Heart right ventricle (tissue), 16 donors: ENCODE data around the gene MRFAP1. TPM values are rescaled to one million over a fixed set of nuclear protein-coding genes. Genes with fewer than 3 reads are reported as not detected.

Experiments used
- ATAC-seq, 8 donors: fragments of 200-7000 bp; cut with Tn5 transposase; one replicate each; pipeline ENCODE4 v1.9.1; 2020; ENCODE audit warnings: mild to moderate bottlenecking in 8 of 8, moderate library complexity in 8 of 8, moderate number of reproducible peaks in 1 of 8
- DNase-seq, 2 donors: peaks; one replicate each; pipeline ENCODE4 v3.0.0-alpha.2; 2020
- H3K27ac ChIP-seq, 10 donors: fragments of 200-600 bp; sonication (generic) in 2 of 10; one replicate each; pipeline versions ENCODE4 v1.5.0 to v1.8.0; 2020 to 2022; ENCODE audit warnings: mild to moderate bottlenecking in 3 of 10
- H3K27me3 ChIP-seq, 7 donors: fragments of 200-600 bp; one replicate each; pipeline ENCODE4 v1.8.0; 2021 to 2022; ENCODE audit warnings: mild to moderate bottlenecking in 2 of 7
- H3K36me3 ChIP-seq, 9 donors: fragments of 200-600 bp; sonication (generic) in 1 of 9; one replicate each; pipeline versions ENCODE4 v1.5.0 to v1.8.0; 2020 to 2022; ENCODE audit warnings: mild to moderate bottlenecking in 2 of 9
- H3K4me1 ChIP-seq, 9 donors: fragments of 200-600 bp; sonication (generic) in 1 of 9; one replicate each; pipeline versions ENCODE4 v1.5.0 to v1.8.0; 2020 to 2022; ENCODE audit warnings: mild to moderate bottlenecking in 4 of 9
- H3K4me3 ChIP-seq, 10 donors: fragments of 200-600 bp; sonication (generic) in 2 of 10; one replicate each; pipeline versions ENCODE4 v1.5.0 to v1.8.0; 2020 to 2022; ENCODE audit warnings: mild to moderate bottlenecking in 7 of 10, moderate library complexity in 2 of 10
- H3K9me3 ChIP-seq, 11 donors: fragments of 200-600 bp in 10 of 11; sonication (generic) in 2 of 11; one replicate each; pipeline versions ENCODE4 v1.5.0 to v1.8.0; 2013 to 2022; ENCODE audit warnings: mild to moderate bottlenecking in 2 of 11, control low read depth in 1 of 11, moderate library complexity in 1 of 11
- WGBS, 2 donors: extraction: QIAGEN DNeasy Blood & Tissue Kit; methylation state at CpG; one replicate each; pipeline ENCODE4 v1.1.7; 2013; ENCODE audit warnings: inconsistent platforms in 1 of 2; 5-methylcytosine and 5-hydroxymethylcytosine counted together
- intact Hi-C, 10 donors: fragments of 100-400 bp; cut with DNase I; formaldehyde crosslinking; loops; one replicate each; pipeline versions ENCODE4 v1.11.1 to v1.14.2; 2022
- polyA plus RNA-seq, 2 donors: library from polyadenylated mRNA; stranded (reverse); fragments of 200-250 nt; gene quantifications; one replicate each; pipeline ENCODE4 v1.2.3, GENCODE V29; 2013
- total RNA-seq, 10 donors: library from RNA; stranded (reverse); fragmentation: NEBNext Ultra II Directional in 3 of 10; extraction: Animal tissue kit (Norgen Biotek cat#: 25700) in 3 of 10; gene quantifications; one replicate each; pipeline versions ENCODE4 v1.2.1 to v1.2.4, GENCODE V29; 2021 to 2023
- TF ChIP-seq, protein P1 (sequence below), 9 donors: fragments of 200-600 bp; sonication (generic) in 2 of 9; IDR thresholded peaks; one replicate each; pipeline versions ENCODE4 v1.5.0 to v1.8.0; 2021 to 2022; ENCODE audit warnings: antibody characterized with exemption in 9 of 9, mild to moderate bottlenecking in 5 of 9, moderate library complexity in 1 of 9
- donor health status: Arrhythmogenic right ventricular cardiomyopathy.
- donor health status: ischemic (EF 13 %, LVEDD 7.1; RV severe dilation, severe dysfunction).
- donor health status: healthy with polysubstance abuse.
- donor health status: DM: no; HTN: yes; CAD: no.
- donor health status: DM: no; HTN: no; CAD: no.
- donor health status: ischemic (EF 25% LVEDD 6.9; RV normal size, moderate dysfunction).
- donor health status: ischemic (EF 25% LVEDD 5.7; RV mildly dilated, moderate dysfunction).
- donor health status: healthy.
- donor health status: DM: yes; HTN: yes; CAD: no.
- donor health status: Ischemic cardiomyopathy.
- donor health status: ischemic (EF 35%, LVEDD 5.7; RV mildly dilated, moderate dysfunction).
- donor health status: nonischemic (EF 11% LVEDD 7.7; RV severe dilation, severe dysfunction).
- donor health status: DM: yes; HTN: yes; CAD: no.
- donor health status: PGD.
- donor health status: ischemic (EF 29% LVEDD 5.4; RV normal size, mild dysfunction).
- donor health status: nonischemic (EF 23%, LVEDD 6.1; RV moderate dilation, normal function).

Gene MRFAP1
- total and polyA plus RNA-seq, 12 donors = 163 to 445 (median 248) TPM

DNA sequence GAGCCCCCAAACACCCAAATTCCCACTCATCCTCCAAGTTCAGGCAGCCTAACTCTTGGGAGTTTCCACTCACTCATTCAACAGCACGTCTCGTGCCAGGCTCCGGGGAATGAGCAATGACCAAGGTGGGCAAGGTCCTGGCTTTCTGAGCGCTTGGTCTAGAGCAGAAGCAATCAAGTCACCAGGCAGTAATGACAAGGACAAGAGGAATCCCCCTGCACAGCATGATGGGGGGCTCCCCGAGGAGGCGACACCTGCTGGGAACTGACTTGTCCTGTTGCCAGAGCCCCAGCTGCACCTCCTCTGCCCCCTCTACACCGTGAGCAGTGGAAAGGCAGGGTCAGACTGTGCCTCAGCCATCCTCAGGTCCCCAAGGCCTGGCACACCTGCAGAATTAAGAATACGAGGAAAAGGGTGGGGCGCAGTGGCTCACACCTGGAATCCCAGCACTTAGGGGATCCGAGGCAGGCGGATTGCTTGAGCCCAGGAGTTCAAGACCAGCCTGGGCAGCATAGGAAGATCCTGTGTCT is 25.7 kb upstream of the MRFAP1 start:
- Histone ChIP-seq H3K9me3 (no peaks in the 10 kb centered on the region), H3K4me3 (no peak overlapping the region), H3K36me3 (peaks cover 0 to 96% (median 31%) of the 10 kb centered on the region in 9 donors), H3K27me3 (no peaks in the 10 kb centered on the region), H3K27ac (no peak overlapping the region), H3K4me1 (no peaks in the 10 kb centered on the region)
- whole genome bisulfite sequencing, 2 donors = 84 to 91% methylated on average over 11 of the region's 11 CpGs
- ATAC-seq (no peak), DNase-seq (no peak)
- intact Hi-C loops = no loop called here
- TF ChIP-seq, protein P1, sequence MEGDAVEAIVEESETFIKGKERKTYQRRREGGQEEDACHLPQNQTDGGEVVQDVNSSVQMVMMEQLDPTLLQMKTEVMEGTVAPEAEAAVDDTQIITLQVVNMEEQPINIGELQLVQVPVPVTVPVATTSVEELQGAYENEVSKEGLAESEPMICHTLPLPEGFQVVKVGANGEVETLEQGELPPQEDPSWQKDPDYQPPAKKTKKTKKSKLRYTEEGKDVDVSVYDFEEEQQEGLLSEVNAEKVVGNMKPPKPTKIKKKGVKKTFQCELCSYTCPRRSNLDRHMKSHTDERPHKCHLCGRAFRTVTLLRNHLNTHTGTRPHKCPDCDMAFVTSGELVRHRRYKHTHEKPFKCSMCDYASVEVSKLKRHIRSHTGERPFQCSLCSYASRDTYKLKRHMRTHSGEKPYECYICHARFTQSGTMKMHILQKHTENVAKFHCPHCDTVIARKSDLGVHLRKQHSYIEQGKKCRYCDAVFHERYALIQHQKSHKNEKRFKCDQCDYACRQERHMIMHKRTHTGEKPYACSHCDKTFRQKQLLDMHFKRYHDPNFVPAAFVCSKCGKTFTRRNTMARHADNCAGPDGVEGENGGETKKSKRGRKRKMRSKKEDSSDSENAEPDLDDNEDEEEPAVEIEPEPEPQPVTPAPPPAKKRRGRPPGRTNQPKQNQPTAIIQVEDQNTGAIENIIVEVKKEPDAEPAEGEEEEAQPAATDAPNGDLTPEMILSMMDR (IDR thresholded peaks at IDR 0.05) = no peak

DNA sequence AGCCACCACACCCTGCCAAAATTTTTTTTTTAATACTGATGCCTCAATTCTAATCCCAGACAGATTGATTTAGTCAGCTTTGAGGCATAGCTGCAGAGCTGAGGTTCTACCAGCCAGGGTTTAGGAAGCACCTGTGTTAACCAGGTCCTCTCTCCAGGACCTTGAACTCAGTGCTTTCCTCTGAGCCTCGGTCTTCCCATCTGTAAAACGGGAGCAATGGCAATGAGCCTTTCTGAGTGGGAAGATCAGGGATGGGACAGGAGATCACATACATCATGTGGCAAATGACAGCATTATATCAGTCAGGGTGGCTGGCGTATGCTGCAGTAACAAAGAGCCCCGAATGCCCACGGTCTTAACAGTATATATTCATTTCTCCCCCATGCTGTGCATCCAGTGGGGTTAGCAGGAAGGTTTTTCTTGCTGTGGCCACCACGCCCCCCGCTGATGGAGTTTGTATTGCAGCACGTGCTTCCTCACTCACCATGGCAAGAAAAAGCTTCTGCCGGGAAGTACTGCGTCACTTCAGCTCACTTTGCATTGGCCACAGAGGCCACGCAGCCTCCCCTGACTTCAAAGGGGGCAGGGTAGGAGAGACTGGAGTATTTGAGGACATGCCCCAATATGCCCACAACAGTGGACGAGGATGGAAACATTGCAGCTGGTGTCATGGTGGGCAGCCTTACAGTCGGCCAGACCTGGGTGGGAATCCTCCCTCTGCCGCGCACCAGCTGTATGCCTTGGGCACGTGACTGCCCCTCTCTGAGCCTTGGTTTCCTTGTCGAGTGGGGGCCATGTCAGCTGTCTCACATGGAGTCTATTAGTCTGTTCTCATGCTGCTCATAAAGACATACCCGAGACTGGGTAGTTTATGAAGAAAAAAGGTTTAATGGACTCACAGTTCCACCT is 24.1 kb upstream of the MRFAP1 start:
- H3K4me1 ChIP-seq = no peaks in the 10 kb centered on the region
- DNase-seq = no peak
- no peaks in the 10 kb centered on the region for H3K9me3 ChIP-seq
- no peak overlapping the region for H3K4me3 ChIP-seq
- intact Hi-C loops = no loop called here
- TF ChIP-seq, protein P1 (IDR thresholded peaks at IDR 0.05) = no peak
- no peak overlapping the region for H3K27ac ChIP-seq
- H3K27me3 ChIP-seq = no peaks in the 10 kb centered on the region
- H3K36me3 ChIP-seq = peaks cover 0 to 87% (median 34%) of the 10 kb centered on the region in 9 donors
- 96% methylated on average over 18 of the region's 18 CpGs for WGBS, 2 donors
- no peak for ATAC-seq

DNA sequence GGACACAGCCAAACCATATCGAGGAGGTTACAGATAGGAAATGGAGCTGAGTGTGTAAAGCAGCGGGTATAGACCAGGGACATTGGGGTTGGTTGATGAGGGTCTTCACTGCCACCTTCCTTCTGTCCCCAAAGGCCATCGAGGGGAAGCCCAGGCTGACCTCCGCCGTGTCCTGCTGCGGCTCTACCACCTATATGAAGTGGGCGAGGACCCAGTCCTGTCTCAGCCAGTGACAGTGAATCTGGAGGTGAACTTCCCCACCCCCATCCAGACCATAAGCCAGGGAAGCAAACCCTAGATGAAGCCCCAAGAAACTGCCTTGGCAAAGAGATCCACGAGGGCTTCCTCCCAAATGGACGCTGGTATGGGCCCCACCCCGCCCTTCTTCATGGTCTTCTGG is 23.2 kb upstream of the MRFAP1 start:
- WGBS, 2 donors = 94 to 96% methylated on average over 10 of the region's 10 CpGs
- ATAC-seq (no peak), DNase-seq (no peak)
- TF ChIP-seq, protein P1 (IDR thresholded peaks at IDR 0.05) = no peak
- intact Hi-C loops = no loop called here
- Histone ChIP-seq H3K36me3 (peaks cover 0 to 85% (median 34%) of the 10 kb centered on the region in 9 donors), H3K4me1 (no peaks in the 10 kb centered on the region), H3K4me3 (no peak overlapping the region), H3K27ac (no peak overlapping the region), H3K27me3 (no peaks in the 10 kb centered on the region), H3K9me3 (no peaks in the 10 kb centered on the region)

DNA sequence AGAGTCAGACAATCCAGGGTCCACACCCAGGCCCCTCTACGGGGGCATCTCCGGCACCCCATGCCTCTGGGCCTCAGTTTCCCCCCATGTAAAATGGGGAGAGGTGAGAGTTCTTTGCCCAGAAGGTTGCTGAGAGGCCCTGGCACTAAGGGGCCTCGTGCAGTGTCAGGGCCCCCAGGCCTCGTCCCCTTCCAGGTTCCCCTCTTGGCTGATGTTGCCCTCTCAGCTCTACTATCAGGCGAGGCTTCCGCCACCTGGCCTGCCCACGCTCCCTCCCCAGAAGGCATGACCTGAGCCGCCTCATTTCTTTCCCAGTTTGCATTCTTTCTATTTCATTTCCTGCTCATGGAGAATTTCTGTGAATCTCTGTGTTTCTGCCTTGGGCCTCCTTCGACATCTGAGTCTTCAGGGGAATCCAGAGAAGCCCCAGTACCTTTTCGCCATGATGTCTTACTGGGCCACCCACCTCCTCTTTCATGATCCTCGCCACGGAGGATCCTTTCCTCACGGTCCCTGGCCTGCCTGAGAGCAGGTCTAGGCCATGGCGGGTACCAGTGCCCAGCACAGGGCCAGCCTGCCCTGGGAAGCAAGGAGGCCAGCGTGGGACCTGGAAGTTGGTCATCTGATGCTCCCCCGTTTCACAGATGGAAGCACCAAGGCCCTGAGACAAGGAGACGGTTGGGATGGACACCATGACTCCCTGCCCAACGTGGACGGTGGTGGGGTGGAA is 21.9 kb upstream of the MRFAP1 start:
- TF ChIP-seq, protein P1 (IDR thresholded peaks at IDR 0.05) = no peak
- 91 to 94% methylated on average over 19 of the region's 19 CpGs for WGBS, 2 donors

More for the DNA sequence above, 21.9 kb upstream of the MRFAP1 start:
- no peaks in the 10 kb centered on the region for H3K9me3 ChIP-seq
- H3K4me3 ChIP-seq = no peak overlapping the region
- H3K27ac ChIP-seq = no peak overlapping the region
- no peaks in the 10 kb centered on the region for H3K4me1 ChIP-seq
- peaks cover 0 to 78% (median 34%) of the 10 kb centered on the region in 9 donors for H3K36me3 ChIP-seq
- ATAC-seq (no peak), DNase-seq (no peak)
- intact Hi-C loops = no loop called here
- no peaks in the 10 kb centered on the region for H3K27me3 ChIP-seq
